ENCODE measurements around the gene SLC39A1. TPM values are rescaled to one million over a fixed set of nuclear protein-coding genes. Genes with fewer than 3 reads are reported as not detected.
A peak's percentile ranks its signal among the peaks of the same experiment; 100 is the strongest.
"Not testable (repeated sequence)": the region's sequence is repeated elsewhere in the genome, so short reads cannot be mapped to it uniquely, and the experiment has no call there.

The SLC39A1 gene, protein sequence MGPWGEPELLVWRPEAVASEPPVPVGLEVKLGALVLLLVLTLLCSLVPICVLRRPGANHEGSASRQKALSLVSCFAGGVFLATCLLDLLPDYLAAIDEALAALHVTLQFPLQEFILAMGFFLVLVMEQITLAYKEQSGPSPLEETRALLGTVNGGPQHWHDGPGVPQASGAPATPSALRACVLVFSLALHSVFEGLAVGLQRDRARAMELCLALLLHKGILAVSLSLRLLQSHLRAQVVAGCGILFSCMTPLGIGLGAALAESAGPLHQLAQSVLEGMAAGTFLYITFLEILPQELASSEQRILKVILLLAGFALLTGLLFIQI
- 64.6 TPM for total RNA-seq

DNA sequence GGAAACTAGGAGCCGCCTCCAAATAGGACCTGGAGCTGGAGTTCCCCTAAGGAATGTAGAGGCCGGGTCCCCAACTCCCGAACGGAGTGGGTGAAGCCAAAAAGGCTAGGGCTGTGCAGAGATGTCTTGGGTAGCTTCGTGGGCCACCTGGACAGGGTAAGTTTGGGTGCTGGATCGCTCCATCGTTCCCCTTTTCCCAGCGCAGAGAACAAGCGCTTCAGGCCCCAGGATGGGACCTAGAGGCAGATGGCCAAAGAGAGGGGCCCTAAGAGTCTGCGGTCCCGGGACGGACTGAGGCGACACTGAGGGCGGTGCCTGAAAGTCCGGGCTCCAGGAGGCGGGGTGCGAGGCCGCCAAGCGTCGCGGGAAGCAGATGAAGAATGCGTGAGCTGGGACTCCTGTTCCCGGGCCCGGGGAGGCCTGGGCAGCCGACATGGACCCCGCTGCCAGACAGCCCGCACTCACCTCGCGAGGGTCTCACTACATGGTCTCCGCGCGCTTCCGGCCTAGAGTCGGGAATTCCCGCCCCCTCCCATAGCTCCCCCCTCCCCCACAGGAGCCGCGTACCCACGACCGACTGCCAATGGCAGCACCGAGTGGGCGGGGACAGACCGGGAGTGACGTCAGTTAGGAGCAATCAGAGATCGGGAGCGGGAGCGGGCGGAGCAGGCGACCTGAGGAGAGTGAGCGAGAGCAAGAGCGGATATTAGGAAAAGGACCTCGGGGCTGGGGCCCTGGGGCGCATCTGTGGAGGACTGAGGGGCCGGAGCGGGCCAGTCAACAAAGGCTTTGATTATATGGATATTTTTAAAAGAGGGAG, at the start of gene SLC39A1:
SLC39A1 (minus strand) TSS at position 508 of the 820 bp plus-strand sequence. CDS start 822 bp downstream, outside the sequence.
- DNase-seq (ENCODE audit: low read depth in 2 of 3, low spot score in 2 of 3), result peak; percentile 77 to 94 (median 90)

- DNase-seq (ENCODE audit: low read depth in 2 of 3, low spot score in 2 of 3), result not testable (repeated sequence)
Measured at GRCh38 chr1:154012543-154012942, 49.2 kb upstream of the SLC39A1 start.

DNA sequence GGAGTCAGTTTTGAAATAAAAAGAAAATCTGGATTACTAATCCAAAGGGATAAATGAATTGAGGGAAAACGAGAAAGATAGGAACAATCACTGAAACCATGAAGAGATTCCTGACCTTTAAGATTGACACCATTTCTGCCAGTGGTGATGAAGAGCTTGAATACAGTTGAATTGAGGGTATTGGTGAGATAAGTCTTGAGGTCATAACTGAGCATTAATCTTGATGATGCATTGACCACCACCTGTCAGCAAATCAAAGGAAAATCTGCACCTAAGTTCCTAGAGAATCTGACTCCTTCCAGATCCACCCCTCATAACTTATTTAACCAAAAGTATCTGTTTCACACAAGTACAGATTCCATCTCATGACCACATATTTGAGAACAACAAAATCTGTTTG, 48.8 kb upstream of the SLC39A1 start:
- DNase-seq (ENCODE audit: low read depth in 2 of 3, low spot score in 2 of 3), result no peak

- no peak for DNase-seq (ENCODE audit: low read depth in 2 of 3, low spot score in 2 of 3)
Measured at GRCh38 chr1:154006136-154006535, 42.8 kb upstream of the SLC39A1 start.

DNA sequence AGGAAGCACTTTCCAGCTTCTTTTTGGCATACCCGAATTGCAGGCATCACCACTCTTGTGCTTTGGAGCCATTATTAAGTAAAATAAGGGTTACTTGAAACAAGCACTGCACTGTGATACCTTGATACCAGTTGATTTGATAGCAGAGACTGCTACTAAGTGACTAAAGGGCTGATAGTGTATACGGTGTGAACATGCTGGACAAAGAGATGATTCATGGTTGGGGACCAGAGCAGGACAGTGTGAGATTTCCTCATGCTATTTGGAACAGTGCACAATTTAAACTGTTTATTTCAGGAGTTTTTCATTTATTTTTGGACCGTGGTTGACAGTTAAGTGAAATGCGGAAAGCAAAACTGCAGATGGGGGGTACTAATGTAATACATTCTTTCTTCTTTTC, 37.1 kb upstream of the SLC39A1 start:
- DNase-seq (ENCODE audit: low read depth in 2 of 3, low spot score in 2 of 3), result no peak

DNA sequence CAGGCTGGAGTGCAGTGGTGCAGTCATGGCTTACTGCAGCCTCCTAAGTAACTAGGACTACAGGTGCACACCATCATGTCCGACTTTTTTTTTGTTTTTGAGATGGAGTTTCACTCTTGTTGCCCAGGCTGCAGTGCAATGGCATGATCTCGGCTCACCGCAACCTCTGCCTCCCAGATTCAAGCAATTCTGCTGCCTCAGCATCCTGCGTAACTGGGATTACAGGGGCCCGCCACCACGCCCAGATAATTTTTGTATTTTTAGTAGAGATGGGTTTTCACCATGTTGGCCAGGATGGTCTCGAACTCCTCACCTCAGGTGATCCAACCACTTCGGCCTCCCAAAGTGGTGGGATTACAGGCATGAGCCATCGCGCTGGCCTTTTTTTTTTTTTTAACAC, 33.5 kb upstream of the SLC39A1 start:
- DNase-seq (ENCODE audit: low read depth in 2 of 3, low spot score in 2 of 3), result not testable (repeated sequence)

DNA sequence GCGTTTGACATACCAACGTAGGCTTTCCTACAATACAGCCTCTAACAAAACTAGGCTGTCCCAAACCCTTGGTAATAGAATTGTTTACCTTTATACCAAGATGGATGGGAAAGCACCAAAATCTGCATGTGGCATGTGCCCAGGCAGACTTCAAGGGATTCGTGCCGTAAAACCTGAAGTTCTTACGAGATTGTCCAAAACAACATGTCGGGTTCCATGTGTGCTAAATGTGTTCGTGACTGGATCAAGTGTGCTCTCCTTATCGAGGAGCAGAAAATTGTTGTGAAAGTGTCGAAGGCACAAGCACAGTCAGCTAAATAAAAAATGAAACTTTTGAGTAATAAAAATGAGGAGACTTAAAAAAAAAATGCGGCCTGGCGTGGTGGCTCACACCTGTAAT, 32.3 kb upstream of the SLC39A1 start:
- no peak for DNase-seq (ENCODE audit: low read depth in 2 of 3, low spot score in 2 of 3)

DNA sequence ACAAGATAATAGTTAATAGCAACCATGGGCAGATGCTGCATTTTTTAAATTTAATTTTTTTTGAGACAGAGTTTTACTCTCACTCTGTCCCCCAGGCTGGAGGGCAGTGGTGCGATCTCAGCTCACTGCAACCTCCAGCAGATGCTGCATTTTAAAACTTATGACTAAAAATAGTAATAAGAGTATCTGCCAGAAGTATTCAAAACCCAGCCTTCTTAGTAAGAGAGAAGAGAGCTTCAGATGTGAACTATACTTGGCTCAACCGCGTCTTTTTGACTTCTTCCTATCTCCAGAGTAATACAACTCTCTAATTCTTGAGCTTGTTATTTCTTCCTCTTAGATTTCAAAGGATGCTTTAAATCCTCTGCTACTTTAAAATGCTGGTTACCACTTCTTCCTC, 31.9 kb upstream of the SLC39A1 start:
- no peak for DNase-seq (ENCODE audit: low read depth in 2 of 3, low spot score in 2 of 3)

DNA sequence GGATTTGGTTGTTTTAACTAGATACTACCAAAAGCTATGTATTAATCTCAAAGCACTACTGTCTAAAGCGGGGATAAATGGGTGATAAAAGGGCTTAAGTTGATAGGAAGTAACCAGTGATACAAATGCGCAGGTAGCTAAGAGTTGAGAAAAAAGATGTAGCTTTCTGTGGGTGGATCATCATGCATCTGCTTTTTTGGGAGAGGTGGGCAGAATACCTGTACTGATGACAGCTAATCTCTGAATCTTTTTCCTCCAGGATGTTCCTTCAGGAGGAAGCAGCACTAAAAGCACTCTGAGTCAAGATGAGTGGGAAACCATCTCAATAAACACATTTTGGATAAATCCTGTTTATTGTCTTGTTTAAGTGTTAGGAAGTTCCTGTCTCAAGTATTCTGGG, 28.5 kb upstream of the SLC39A1 start:
- DNase-seq (ENCODE audit: low read depth in 2 of 3, low spot score in 2 of 3), result no peak

- no peak for DNase-seq (ENCODE audit: low read depth in 2 of 3, low spot score in 2 of 3)
Measured at GRCh38 chr1:153991151-153991630, 27.9 kb upstream of the SLC39A1 start.

DNA sequence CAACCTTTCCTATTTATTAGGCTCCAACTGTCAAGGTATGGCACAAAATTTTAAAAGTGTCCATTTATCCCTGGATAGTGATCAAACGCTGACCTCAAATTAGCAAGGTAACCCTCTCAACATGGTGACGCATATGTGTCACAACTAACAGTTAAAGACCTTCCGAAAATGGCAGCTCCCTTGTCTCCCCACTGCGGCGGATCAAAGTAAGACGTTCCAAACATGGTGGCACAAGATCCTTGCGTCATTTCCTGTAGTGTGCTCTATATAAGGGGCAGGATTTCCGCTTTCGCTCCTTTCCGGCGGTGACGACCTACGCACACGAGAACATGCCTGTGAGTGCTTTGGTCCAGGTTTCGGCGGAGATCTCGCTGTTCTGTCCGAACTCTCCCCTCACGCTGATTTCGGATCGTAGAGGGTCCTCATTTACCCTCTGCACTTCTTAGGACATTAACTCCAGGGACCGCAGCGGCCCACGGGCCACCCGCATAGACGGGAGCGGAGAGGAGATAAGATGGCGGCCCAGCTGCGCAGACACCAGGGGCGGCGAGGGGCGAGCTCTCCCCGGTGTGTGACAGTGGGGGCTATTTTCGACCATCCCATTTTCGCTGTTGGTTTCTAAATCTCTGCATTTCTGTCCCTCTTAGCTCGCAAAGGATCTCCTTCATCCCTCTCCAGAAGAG, 27.3 kb upstream of the SLC39A1 start, which contains the start of gene RPS27:
RPS27 (plus strand) TSS at position 295 of the 683 bp plus-strand sequence; CDS start at position 330, 35 bp downstream.
- peak; percentile 96 to 99 (median 97) for DNase-seq (ENCODE audit: low read depth in 2 of 3, low spot score in 2 of 3)

DNA sequence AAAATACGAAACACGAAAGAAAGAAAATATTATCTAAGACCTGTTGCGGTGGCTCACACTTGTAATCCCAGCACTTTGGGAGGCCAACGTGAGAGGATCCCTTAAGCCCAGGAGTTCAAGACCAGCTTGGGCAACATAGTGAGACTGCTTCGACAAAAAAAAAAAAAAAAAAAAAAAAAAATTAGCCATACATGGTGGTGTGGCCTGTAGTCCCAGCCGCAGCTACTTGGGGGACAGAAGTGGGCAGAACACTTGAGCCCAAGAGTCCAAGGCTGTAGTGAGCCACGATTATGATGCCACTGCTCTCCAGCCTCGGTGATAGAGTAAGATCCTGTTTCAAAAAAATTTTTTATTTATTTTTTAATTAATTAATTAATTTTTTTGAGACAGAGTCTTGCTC, 24.3 kb upstream of the SLC39A1 start:
- DNase-seq (ENCODE audit: low read depth in 2 of 3, low spot score in 2 of 3), result no peak

DNA sequence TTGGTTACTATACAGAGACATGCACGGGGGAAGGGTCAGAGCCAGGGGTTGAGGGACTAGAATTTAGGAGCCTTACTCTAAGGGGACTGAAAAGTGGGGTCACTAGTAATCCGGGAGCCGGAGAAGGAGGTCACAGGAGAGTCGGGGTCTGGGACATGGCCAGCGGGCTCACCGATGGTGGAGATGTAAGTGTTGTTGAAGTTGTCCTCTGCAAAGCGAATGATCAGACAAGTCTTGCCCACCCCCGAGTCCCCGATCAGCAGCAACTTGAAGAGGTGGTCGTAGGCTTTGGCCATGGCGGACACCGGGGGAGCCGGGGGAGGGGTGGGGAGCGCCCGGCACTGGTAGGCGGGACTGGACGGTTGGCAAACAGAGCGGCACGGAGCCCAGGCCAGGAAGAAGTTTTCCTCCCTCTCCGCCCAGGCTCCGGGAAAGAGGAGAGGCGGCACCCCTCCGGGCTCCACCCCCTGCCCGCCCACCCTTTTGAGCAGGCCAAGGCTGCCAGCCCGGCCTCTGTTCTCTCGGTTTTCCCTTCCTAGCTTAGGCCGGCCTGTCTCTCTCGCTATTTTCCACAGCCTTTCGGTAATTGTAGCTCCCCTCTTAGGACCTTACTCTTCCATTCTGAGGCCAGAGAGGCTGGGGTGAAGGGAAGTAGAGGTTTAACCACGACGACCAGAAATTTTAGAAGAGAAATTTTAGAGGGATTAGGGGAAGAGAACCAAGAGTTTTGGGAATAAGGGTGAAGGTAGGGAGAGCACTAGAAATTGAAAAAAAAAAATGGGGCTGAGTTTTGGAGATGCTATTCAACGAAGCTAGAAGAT, 22.8 kb upstream of the SLC39A1 start, which contains the start of gene RAB13:
RAB13 (minus strand) TSS at position 399 of the 821 bp plus-strand sequence; CDS start at position 296, 103 bp downstream.
- peak in 1 of 3 donors; percentile 47 for DNase-seq (ENCODE audit: low read depth in 2 of 3, low spot score in 2 of 3)

DNA sequence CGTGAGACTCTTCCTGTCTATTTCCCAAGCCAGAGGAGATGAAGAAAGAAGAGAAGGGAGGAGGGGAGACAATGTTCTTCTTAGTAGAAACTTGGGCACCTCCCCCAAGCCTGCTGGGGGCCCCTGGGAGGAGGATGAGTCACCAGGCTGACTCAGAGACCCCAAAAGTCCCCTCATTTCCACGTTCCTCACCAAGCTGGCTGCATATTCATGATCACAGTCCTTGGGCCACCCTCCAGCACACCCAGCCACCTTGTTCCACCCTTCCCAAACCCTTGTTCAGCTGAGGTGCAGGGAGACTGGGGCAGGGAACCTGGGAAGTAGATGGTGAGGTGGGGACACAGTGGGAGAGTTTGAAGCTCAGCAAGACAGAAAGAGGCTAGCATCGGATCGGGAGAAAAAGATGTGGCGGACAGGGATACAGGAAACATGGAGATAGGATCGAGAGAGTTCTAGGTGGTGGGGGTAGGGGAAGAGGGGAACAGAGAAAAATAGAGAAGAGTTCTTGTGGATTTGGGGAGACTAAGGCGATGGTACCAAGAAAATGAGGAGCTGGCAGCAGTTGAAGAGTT, 22.1 kb upstream of the SLC39A1 start:
- DNase-seq (ENCODE audit: low read depth in 2 of 3, low spot score in 2 of 3), result peak in 2 of 3 donors; percentile 69 to 88

DNA sequence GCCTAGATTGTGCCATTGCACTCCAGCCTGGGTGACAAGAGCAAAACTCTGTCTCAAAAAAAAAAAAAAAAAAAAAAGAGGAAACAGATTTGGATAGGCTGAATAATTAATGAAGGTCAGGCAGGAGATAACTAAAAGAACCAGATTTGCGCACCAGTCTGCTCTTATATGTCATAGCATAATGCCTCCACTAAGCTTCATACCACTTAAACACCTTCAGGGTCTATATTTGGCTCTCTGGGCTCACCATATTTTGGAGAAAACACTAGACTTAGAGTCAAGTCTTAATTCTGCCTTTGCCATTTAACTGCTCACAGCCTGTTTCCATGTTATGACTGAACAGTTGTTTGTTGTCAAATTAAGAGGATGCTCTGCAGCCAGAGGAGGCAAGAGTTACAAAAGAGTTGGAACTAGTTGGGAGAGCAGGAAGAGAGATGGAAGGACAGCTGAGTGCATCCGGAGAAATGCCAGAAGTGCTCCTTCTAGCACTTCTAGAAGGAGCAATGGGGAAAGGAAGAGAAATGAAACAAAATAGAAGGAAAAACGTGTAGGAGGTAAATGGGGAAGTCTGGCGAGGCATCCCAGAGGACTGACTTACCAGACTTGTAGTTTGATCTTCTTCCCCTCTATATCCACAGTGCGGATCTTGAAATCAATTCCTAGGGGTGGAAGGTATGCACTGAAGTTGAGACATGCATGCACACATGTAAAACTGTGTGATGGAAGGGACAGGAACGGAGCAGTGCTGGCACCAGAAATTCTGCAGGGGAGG, 21.0 kb upstream of the SLC39A1 start:
- DNase-seq (ENCODE audit: low read depth in 2 of 3, low spot score in 2 of 3), result no peak

- DNase-seq (ENCODE audit: low read depth in 2 of 3, low spot score in 2 of 3), result not testable (repeated sequence)
Measured at GRCh38 chr1:153981735-153982134, 18.4 kb upstream of the SLC39A1 start.

GRCh38 chr1:153979091-153979490, 15.8 kb upstream of the SLC39A1 start:
- DNase-seq (ENCODE audit: low read depth in 2 of 3, low spot score in 2 of 3), result not testable (repeated sequence)

DNA sequence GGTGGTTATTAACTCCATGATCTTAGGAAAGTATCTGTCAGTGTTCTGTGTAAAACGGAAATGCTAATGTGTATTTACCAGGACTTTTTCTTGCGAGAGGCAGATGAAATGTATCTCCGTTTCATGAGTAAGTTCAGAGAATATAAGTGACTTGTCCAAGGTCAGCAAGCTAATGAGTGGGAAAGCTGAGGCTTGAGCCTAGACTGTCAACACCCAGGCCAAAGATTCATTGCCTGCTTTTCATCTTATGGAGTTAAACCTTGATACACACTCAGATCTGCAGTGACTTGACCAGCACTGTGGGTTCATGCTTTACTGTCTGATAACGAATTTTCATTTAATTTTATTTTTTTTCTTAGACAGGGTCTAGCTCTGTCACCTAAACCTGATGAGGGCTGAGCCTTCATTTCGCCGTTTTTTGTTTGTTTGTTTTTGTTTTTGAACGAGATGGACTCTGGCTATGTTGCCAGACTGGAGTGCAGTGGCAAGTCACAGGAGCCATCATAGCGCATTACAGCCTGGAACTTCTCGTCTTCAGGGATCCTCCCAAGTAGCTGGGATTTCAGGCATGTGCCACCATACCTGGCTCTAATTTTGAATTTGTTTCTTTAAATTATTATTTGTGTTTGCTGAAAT, 15.1 kb upstream of the SLC39A1 start:
- no peak for DNase-seq (ENCODE audit: low read depth in 2 of 3, low spot score in 2 of 3)

All from hematopoietic multipotent progenitor cell (in vitro differentiated cells).